SHP77 (cell line): ENCODE results near the gene NUMA1.

ENCODE experiments used
- DNase-seq, 2 experiments: peaks; one replicate each; lab custom pipeline; 2025; lab: John Stamatoyannopoulos, UW

NUMA1 gene, protein sequence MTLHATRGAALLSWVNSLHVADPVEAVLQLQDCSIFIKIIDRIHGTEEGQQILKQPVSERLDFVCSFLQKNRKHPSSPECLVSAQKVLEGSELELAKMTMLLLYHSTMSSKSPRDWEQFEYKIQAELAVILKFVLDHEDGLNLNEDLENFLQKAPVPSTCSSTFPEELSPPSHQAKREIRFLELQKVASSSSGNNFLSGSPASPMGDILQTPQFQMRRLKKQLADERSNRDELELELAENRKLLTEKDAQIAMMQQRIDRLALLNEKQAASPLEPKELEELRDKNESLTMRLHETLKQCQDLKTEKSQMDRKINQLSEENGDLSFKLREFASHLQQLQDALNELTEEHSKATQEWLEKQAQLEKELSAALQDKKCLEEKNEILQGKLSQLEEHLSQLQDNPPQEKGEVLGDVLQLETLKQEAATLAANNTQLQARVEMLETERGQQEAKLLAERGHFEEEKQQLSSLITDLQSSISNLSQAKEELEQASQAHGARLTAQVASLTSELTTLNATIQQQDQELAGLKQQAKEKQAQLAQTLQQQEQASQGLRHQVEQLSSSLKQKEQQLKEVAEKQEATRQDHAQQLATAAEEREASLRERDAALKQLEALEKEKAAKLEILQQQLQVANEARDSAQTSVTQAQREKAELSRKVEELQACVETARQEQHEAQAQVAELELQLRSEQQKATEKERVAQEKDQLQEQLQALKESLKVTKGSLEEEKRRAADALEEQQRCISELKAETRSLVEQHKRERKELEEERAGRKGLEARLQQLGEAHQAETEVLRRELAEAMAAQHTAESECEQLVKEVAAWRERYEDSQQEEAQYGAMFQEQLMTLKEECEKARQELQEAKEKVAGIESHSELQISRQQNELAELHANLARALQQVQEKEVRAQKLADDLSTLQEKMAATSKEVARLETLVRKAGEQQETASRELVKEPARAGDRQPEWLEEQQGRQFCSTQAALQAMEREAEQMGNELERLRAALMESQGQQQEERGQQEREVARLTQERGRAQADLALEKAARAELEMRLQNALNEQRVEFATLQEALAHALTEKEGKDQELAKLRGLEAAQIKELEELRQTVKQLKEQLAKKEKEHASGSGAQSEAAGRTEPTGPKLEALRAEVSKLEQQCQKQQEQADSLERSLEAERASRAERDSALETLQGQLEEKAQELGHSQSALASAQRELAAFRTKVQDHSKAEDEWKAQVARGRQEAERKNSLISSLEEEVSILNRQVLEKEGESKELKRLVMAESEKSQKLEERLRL (N-terminal part only)

DNA sequence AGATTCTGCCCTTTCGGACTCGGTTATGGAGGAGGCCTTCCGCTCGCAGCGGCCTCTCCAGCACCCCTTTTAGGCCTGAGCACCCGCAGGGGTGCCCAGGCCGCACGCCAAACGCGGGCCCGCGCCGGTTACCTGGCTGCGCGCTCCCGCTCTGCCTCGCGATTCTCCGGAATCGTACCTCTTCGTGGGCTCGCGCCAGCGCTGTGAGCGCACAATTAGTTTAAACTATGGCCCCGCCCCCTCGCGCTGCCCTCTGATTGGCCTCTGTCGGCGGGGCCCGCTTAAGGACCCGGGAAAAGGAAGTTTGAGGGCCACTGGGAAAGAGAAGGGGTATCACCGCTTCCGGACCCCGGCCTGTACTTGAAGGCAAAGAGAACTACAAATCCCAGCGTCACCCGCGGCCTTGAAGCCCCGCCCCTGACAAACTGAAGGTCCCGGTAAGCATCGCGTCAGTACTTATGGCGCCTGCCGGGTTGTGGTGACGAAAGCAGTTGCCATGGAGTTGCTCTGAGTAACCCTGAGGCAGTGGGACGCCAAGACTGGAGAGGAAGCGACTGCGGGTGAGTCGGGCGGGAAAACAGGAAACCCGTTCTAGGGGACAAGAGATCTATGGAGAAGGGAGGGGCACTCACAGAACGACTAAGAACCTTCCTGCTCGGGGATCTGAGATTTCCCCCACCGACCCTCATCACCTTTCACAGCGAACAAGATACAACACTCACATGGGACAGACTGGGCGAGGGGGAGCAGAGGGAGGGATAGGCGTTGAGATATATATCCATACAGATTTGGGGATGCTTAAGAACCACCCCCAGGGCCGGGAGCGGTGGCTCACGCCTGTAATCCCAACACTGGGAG, at the start of gene NUMA1, which contains the start of gene LRRC51:
Gene NUMA1, minus strand, starts transcription at position 217 of the 858 bp plus-strand sequence. CDS start 44,599 bp downstream, outside the sequence.
Gene LRRC51, plus strand, starts transcription at position 525 of the 858 bp plus-strand sequence. CDS start 8,234 bp downstream, outside the sequence.
- DNase-seq: peak; percentile 100

DNA sequence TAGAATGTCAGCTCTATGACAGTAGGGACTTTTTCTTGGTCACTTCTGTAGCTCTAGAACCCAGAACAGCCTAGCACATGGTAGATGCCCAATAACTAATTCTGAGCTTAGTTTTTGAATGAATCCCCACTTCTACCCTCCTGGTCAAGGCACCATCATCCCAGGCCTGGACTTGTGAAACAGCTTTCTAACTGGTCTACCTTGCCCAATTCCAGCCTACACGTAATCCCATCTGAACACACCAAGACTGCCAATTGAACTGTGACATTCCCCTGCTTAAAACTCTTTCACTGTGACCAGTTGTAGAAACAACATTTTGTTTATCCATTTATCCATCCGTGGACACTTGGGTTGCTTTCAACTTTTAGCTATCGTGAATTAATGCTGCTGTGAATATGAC, 49.0 kb upstream of the NUMA1 start:
- no peak for DNase-seq

DNA sequence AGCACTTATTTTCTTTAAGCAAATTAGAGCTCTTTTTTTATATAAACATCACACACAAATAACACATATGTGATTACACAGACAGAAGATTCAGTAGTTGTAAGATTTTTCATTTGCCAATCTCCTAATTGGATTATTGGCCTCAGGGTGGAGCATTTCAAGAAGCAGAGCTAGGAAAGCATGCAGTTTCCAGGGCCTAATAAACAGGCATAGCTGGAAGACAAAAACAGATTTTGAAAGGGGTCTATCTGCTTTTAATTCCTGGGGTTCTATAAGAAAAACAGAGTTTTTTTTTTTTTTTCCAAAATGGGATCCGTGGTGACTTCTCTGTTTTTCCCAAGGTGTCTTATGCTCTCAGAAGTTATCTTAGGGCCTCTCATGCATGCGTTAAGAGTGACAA, 47.6 kb upstream of the NUMA1 start:
- no peak for DNase-seq

DNA sequence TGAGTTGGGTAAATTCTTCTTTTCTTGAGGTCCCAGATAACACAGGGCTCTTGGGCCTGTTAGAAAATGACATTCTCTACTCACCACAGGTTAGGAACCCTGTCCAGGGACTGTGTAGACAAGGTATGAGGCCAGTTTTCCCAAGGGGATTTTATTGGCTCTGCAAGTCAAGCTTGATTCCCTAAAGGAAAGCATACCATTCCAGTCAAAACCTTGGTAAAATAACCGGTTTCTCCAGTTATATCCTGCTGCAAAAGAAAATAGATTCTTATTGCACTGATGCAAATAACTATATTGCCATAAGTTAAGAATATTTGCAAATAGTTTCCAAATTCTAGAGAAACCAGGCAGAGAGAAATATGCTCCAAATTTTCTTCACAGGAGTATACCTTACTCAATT, 45.6 kb upstream of the NUMA1 start:
- no peak for DNase-seq

DNA sequence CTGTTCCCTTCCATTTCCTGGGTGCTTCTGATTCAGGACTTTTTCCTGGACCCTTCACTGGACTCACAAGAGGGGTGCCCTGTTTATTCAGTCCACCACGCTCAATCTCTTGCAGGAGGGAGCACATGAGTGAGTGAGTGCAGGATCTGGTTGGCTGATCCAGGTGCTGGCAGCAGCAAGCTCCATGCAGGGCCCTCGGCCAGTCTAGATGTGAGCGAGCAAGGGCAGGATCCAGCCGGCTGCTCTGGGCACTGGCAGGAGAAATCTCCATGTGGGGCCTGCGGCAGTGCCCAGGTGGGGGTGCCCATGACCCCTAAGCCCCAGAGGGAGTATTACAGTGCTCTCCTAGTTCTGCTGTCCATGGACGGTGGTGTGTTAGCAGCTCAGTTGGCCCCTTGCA, 43.7 kb upstream of the NUMA1 start:
- DNase-seq: no peak

DNA sequence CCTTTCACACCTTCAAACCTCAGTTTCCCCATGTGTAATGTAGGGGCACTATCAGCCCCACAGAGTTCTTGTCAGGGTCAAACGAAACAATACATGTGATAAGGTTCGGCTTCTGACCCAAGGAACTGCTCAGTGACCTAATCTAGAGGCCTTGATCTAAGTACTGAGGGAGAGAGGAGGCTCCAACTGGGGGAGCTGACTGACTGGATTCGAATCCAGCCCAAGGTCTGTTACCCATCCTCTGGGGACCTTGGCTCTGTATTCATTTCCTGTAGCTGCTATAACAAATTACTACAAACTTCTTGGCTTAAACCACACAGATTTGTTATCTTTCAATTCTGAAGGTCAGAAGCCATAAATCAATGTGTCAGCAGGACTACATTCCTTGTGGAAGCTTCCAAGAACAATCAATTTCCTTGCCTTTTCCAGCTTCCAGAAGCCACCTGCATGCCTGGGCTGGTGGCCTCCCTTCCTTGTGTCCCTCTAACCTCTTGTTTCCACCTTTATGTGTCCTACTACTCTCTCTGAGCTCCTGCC, 42.8 kb upstream of the NUMA1 start:
- DNase-seq: no peak

DNA sequence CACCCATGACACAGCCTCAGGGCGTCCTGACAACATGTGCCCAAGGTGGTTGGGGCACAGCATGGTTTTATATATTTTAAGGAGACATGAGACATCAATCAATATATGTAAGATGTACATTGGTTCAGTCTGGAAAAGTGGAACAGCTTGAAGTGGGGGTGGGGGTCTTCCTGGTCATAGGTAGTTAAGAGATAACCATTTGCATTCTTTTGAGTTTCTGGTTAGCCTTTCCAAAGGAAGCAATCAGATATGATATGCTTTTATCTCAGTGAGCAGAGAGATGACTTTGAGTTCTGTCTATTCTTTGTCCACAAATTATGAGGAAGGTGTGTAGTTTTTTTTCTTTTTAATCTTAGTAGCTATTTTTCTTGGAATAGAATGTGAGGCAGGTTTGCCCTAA, 42.3 kb upstream of the NUMA1 start:
- no peak for DNase-seq

DNA sequence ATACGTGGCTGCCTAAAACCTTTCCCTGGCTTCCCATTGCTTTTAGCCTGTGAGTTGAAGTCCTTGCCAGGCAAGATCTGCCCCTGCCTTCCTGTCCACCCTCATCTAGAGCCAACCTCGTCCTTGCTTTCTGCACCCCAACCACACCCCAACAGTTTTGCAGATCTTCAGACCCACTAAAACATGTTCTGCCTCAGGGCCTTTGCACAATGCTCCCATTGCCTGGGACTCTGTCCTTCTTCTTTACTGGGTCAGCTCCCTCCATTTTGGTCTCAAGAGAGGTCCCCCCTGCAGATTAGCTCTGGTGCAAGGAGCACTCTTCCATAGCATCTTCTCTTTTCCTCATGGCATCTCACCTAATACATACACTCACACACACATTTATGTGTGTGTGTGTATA, 40.6 kb upstream of the NUMA1 start:
- no peak for DNase-seq

DNA sequence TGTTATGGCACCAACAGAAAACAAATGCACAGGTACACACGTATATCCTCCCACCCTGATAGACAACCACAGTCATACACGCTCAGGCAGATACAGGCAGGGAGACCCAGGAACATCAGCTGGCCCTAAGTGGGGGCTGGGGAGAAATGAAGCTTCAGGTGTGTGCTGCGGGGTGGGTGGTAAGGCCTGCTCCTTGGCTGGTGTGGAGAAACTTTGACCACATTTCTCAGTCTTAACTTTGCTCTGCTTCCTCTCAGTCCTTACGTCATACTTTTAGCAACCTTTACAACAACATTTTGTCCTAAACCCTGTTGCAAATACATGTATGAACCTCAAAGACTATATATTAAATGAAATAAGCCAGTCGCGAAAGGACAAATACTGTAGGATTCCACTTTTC, 38.9 kb upstream of the NUMA1 start:
- DNase-seq: no peak

DNA sequence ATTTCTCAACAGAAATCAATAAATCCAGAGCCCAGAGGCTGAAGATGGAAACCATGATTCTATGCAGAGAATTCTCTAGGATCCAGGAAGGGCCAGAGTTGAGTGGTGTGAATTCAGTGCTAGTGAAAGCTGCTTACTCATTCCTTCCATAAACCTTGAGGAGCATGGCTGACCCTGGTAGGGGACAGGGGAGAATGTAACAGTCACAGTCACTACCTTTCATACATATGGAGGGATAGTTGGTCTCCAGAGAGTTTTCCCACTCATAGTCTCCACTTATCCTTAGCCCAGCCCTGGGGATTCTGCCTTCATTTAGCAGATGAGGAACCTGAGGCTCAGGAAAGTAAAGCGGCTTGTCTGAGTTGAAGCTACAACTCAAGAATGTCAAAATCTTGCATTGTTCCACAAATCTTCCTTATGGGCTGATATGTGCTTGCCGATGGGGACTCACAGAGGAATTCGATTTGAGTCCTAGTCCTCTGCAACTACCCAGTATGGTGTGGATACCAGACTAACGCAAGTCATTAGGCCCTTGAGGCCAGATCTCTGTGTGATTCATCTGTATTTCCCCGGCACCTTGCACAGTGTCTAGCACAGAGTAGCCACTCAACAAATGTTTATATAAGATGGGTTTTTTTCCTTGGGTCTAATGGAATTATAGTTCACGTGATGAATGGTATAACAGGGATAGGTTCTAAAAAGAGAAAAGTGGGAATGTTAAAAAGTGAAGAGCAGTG, 35.8 kb upstream of the NUMA1 start:
- DNase-seq: no peak

DNA sequence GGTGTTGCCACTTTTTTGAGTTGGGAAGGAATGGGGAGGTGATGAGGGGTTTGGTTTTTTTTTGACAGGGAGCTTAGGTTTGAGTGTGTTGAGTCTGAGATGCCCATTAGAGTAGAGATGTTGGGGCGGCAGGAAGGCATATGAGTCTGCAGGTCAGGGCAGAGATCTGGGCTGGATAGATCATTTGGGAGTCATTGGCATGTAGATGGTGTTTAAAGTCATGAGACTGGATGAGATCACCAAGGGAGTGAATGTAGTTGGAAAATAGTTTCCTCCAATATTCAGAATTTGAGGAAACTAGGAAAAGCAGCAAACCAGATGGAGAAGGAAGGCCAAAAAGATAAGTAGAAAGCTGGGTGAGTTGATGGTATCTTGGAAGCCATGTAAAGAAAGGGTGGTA, 34.2 kb upstream of the NUMA1 start:
- DNase-seq: no peak

DNA sequence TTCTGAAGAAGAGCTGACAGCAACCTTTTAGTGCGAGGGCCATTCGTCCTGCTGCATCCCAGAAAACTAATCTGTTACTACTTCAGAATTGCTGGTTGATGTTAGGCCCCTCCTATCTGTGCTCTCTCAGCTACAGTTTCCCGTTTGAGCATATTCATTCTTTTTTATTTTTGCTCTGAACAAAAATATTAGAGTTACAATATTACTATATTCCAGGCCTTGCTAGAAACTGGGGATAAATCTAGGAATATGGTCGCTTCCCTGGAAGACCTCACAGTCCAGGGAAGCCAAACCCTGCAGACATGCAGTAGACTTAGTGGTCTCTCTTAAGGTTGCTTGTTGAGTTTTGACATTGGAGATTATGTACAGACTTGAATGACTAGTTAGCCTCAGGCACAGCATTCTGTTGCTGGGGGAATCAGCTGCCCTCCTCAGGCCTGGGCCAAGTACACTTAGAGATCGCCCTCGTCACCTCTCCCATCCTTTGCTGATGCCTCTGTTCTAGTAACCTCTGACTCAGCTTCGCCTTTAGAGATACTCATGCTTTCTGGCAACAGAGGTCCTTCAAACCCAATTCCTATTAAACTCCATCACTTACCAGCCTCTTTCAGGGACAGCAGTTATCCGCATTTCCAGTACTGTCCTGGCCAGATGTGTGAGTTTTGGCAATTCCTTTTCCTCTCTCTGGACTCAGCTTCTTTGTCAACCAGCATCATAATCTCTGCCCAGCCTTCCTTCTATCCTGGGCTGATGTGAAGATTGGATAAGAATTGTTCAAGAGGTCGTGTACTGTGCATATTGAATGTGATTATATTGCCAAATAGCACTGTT, 32.9 kb upstream of the NUMA1 start:
- DNase-seq: no peak

DNA sequence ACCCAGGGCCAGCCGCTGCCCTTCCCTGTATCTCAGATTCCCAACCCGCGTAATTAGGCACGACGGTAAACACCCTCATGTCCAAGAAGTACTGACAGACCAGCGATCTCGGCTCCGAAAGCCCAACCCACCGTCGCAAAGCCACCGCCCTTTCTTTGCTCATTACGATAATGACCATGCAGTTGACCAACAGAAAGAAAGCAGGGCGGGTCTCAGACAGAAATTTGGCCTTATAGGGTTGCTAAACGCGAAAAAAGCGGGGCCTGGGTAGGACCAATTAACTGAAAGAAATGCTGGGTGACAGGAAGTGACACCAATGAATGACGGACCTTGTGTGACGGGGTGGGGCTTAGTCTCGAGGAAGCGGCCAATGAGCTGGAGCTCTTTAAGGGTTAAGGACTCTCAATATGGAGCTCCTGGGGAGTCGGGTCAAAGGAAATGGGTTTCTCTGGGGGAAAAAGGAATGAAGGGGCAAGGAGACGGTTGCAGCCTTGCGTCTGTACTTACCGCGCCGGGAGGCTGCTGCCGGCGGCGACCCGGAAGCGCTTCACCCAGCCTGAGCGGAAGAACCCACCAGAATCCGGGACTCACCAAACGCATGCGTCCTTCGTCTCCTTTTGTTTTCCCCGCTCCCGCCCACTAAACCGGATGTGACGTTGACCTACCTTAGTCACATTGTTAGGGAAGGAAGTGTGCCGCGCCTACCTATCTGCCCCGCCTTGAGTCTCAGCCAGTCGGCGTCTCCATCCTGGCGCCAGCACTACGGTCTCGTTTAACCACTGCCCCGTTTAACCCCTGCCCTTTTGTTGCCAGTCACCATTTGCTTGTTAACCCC, 32.0 kb upstream of the NUMA1 start, which contains the start of gene ANAPC15:
Gene ANAPC15, minus strand, starts transcription at position 553 of the 835 bp plus-strand sequence. CDS start 1,419 bp downstream, outside the sequence.
- DNase-seq: peak; percentile 100

DNA sequence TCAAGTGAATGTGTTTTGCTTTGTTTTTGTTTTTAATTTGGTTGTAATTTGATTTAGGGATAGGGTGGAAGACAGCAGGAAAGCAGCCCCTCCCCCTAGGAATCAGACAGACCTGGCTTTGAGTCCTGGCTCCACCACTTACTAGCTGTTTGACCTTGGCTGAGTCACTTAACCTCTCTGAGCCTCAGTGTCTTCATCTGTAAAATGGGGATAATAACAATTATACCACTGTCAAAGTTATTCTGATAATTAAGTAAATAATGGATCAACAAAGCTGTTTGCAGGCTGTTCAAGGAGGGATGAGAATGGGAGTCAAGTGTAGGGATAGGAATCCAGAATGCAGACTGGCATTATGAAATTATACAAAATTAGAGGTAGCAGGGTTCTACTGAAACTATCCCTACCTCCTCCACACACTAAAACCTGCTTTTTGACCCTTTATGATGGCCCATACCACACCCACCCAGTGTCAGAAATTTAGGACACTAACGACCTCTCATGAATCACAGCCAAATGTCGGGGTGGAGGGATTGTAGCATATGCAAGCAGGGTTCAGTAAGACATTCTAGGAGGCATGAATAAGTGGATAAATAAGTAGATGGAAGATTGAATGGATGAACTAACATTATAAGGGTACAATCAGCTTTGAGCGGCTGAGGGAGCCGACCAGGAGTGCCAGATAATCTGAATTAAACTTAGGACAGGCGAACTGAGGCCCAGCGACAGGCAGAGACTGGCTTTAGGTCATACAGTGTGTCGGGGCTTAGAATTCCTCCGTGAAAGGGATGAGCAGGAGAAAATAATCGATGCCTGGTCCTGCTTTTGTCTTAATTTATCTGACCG, 31.2 kb upstream of the NUMA1 start:
- DNase-seq: no peak

DNA sequence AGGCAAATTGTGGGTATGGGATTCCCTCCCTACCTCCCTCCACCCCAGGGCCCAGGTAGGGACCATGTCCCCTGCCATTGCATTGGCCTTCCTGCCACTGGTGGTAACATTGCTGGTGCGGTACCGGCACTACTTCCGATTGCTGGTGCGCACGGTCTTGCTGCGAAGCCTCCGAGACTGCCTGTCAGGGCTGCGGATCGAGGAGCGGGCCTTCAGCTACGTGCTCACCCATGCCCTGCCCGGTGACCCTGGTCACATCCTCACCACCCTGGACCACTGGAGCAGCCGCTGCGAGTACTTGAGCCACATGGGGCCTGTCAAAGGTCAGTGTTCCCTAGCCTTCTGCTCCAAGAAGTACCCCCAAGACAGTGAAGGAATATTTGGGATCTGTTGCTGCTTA, 25.5 kb upstream of the NUMA1 start, which contains the start of gene TOMT:
Gene TOMT, plus strand, starts transcription at position 37 of the 400 bp plus-strand sequence. Its CDS starts 28 bp downstream, at position 65.
- no peak for DNase-seq

DNA sequence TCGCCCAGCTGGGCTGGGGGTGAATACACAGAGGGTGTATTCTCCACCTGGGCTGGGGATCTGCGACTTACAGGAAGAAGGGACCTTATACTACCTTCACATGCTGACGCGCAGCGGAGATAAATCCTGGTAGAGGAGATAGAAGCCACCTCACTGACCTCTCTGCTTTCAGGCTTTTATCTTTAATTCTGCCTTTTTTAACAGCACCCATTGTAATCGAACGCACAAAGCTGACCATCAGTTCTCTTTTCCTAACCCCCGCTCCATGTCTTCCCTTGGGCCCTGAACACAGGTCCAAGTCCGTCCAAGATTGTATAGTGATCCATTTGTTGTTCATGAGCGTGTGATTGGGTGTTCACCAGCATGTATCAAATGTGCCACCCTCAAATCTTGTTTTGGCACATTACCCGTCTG, 23.4 kb upstream of the NUMA1 start:
- DNase-seq: no peak
